GM23248 (cell line): ENCODE results near the gene NDUFAF2. TPM values are rescaled to one million over a fixed set of nuclear protein-coding genes. Genes with fewer than 3 reads are reported as not detected.

Experiments
- DNase-seq: peaks from one replicate; pipeline ENCODE4 v3.0.0-alpha.2; 2015
- H2AFZ ChIP-seq: fragments of 200-600 bp; sonication (generic); 2 replicates; pipeline ENCODE4 v1.6.1; 2016; ENCODE audit warnings: antibody characterized with exemption
- H3F3A ChIP-seq: fragments of 200-600 bp; sonication (generic); 2 replicates; pipeline ENCODE4 v1.6.1; 2016; ENCODE audit warnings: mild to moderate bottlenecking, antibody characterized with exemption, mixed run types; ENCODE audit not compliant: insufficient read depth
- H3K27ac ChIP-seq: fragments of 200-600 bp; sonication (generic); 2 replicates; pipeline ENCODE4 v1.5.1; 2016; ENCODE audit warnings: mild to moderate bottlenecking
- H3K27me3 ChIP-seq: fragments of 200-600 bp; sonication (generic); replicated peaks from 2 replicates; pipeline ENCODE4 v1.6.1; 2016; ENCODE audit warnings: mild to moderate bottlenecking; ENCODE audit not compliant: insufficient read depth
- H3K36me3 ChIP-seq: fragments of 200-600 bp; sonication (generic); 2 replicates; pipeline ENCODE4 v1.6.1; 2016; ENCODE audit warnings: low read depth, mild to moderate bottlenecking
- H3K4me1 ChIP-seq: fragments of 200-600 bp; sonication (generic); 2 replicates; pipeline ENCODE4 v1.6.1; 2016; ENCODE audit warnings: mild to moderate bottlenecking; ENCODE audit not compliant: insufficient read depth
- H3K4me2 ChIP-seq: fragments of 200-600 bp; sonication (generic); one replicate; pipeline ENCODE4 v1.6.1; 2016; ENCODE audit warnings: mild to moderate bottlenecking; ENCODE audit not compliant: unreplicated experiment
- H3K4me3 ChIP-seq: fragments of 200-600 bp; sonication (generic); 2 replicates; pipeline ENCODE4 v1.5.1; 2016; ENCODE audit warnings: mild to moderate bottlenecking
- H3K79me2 ChIP-seq: fragments of 200-600 bp; sonication (generic); 2 replicates; pipeline ENCODE4 v1.6.1; 2016; ENCODE audit warnings: mild to moderate bottlenecking; ENCODE audit not compliant: insufficient read depth
- H3K9ac ChIP-seq: fragments of 200-600 bp; sonication (generic); 2 replicates; pipeline ENCODE4 v1.6.1; 2016; ENCODE audit warnings: mild to moderate bottlenecking
- H3K9me2 ChIP-seq: fragments of 200-600 bp; sonication (generic); 2 replicates; pipeline ENCODE4 v1.6.1; 2016; ENCODE audit warnings: mixed run types, mild to moderate bottlenecking, moderate library complexity; ENCODE audit not compliant: insufficient read depth
- H3K9me3 ChIP-seq: fragments of 200-600 bp; sonication (generic); one replicate; pipeline ENCODE4 v1.6.1; 2017; ENCODE audit warnings: low read depth
- H4K20me1 ChIP-seq: fragments of 200-600 bp; sonication (generic); 2 replicates; pipeline ENCODE4 v1.6.0; 2016; ENCODE audit not compliant: insufficient read depth
- EZH2 ChIP-seq: fragments of 200-600 bp; sonication (generic); IDR thresholded peaks from 2 replicates; pipeline ENCODE4 v1.6.1; 2018; ENCODE audit warnings: antibody characterized with exemption, mild to moderate bottlenecking; ENCODE audit not compliant: insufficient read depth, poor library complexity, severe bottlenecking
- EZH2phosphoT487 ChIP-seq: fragments of 200-600 bp; sonication (generic); IDR thresholded peaks from 2 replicates; pipeline ENCODE4 v1.6.1; 2018; ENCODE audit warnings: antibody characterized with exemption, moderate library complexity, mild to moderate bottlenecking, low read depth; ENCODE audit not compliant: insufficient read depth
- WGBS, 2 experiments: methylation state at CpG; one replicate each; pipeline ENCODE4 v1.1.6; 2015 to 2017; ENCODE audit warnings: low lambda C conversion rate in 2 of 2, low coverage in 1 of 2; ENCODE audit errors: missing lambda C conversion rate in 2 of 2; 5-methylcytosine and 5-hydroxymethylcytosine counted together
- in situ Hi-C: fragments of 300-500 bp; cut with MboI; formaldehyde crosslinking; loops from 2 replicates; pipeline ENCODE4 v1.15.0; 2020
- polyA plus RNA-seq: library from polyadenylated mRNA; unstranded; fragments of >200 nt; fragmentation: Nextera tagmentation; extraction: Ambion mirVana; gene quantifications from 2 replicates; pipeline ENCODE4 v1.2.1, GENCODE V29; 2016
- total RNA-seq: library from RNA; depleted of rRNA; stranded (reverse); fragments of >200 nt; shearing (Covaris generic); gene quantifications from 2 replicates; pipeline ENCODE4 v1.2.3, GENCODE V29; 2014

Gene NDUFAF2
- total and polyA plus RNA-seq, 2 experiments from 2014 or later: 28.9 to 67.0 TPM

GRCh38 chr5:61001647-61002046, 56.6 kb downstream of the NDUFAF2 start:
- 99 to 100% methylated on average over 3 of the region's 3 CpGs for WGBS, 2 experiments
- TF ChIP-seq EZH2phosphoT487: no peak
- no peak for TF ChIP-seq EZH2
- no peak overlapping the region for H2AFZ ChIP-seq
- H3K27ac ChIP-seq: no peak overlapping the region
- H4K20me1 ChIP-seq: 0 out of 2 replicates have a peak, but pooled peaks cover 7% of the 10 kb centered on the region
- in situ Hi-C loops: no loop called here
- peaks cover 71% of the 10 kb centered on the region for H3K79me2 ChIP-seq
- no peak overlapping the region for H3K4me2 ChIP-seq
- no peaks in the 10 kb centered on the region for H3K36me3 ChIP-seq
- no peak for DNase-seq
- H3K4me3 ChIP-seq: no peak overlapping the region
- H3K27me3 ChIP-seq: no peaks in the 10 kb centered on the region
- no peaks in the 10 kb centered on the region for H3K9me3 ChIP-seq
- H3F3A ChIP-seq: peaks cover 7% of the 10 kb centered on the region; the same call in 1 of the 2 replicates
- no peaks in the 10 kb centered on the region for H3K9me2 ChIP-seq
- no peak overlapping the region for H3K9ac ChIP-seq
- peaks cover 10% of the 10 kb centered on the region for H3K4me1 ChIP-seq

DNA sequence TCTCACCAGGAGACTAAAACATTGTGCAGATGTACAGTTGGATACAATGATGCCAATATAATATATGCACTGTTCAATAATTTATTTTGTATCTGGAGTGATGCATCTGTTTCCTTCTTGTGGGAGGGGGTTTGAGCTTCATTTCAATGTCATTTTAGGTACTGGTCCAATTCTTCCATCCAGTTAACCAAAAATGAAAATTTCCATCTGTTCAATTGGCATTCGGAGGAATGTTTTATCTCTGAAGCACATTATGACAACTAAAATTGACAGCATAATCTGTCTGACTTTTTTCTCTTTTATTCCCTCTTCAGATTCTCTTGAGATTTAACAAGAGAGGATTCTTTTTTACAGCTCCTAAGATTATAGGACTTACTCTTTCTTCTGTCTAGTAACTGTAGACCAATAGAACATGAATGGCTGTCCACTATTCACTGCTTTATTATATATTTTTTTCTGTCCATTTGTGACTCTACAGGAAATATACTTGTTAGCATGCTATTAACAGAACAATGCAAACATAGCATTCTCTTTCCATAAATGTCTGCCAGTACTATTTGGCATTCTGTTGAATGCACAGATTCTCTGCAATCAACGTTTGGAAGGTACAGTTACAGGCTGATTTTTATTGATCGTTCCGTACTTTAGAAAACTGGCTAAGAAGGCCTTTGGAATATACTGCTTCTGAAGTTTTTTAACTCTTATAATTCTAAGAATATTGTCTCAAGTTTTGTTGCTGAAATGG, 57.8 kb downstream of the NDUFAF2 start:
- peaks cover 7% of the 10 kb centered on the region; the same call in 1 of the 2 replicates for H3F3A ChIP-seq
- H3K4me1 ChIP-seq: peaks cover 10% of the 10 kb centered on the region
- H3K4me3 ChIP-seq: no peak overlapping the region
- no peak for TF ChIP-seq EZH2
- TF ChIP-seq EZH2phosphoT487: no peak
- no peaks in the 10 kb centered on the region for H3K9me2 ChIP-seq
- H3K36me3 ChIP-seq: no peaks in the 10 kb centered on the region
- WGBS, 2 experiments: 54 to 56% methylated on average over 4 of the region's 4 CpGs
- H3K4me2 ChIP-seq: no peak overlapping the region
- no peak overlapping the region for H3K27ac ChIP-seq
- H3K79me2 ChIP-seq: peaks cover 67% of the 10 kb centered on the region
- 0 out of 2 replicates have a peak, but pooled peaks cover 7% of the 10 kb centered on the region for H4K20me1 ChIP-seq
- no peaks in the 10 kb centered on the region for H3K27me3 ChIP-seq
- no peak for DNase-seq
- H3K9ac ChIP-seq: no peak overlapping the region
- in situ Hi-C loops: no loop called here
- H2AFZ ChIP-seq: no peak overlapping the region
- no peaks in the 10 kb centered on the region for H3K9me3 ChIP-seq

- Histone ChIP-seq H3K9me3 (no peaks in the 10 kb centered on the region), H2AFZ (no peak overlapping the region), H3K27me3 (no peaks in the 10 kb centered on the region), H3K9ac (no peak overlapping the region), H3K4me1 (peaks cover 10% of the 10 kb centered on the region), H3F3A (peaks cover 7% of the 10 kb centered on the region; the same call in 1 of the 2 replicates), H4K20me1 (0 out of 2 replicates have a peak, but pooled peaks cover 7% of the 10 kb centered on the region), H3K4me3 (no peak overlapping the region), H3K4me2 (no peak overlapping the region), H3K9me2 (no peaks in the 10 kb centered on the region), H3K79me2 (peaks cover 70% of the 10 kb centered on the region), H3K36me3 (no peaks in the 10 kb centered on the region), H3K27ac (no peak overlapping the region)
- in situ Hi-C loops: no loop called here
- TF ChIP-seq EZH2phosphoT487 (no peak), EZH2 (no peak)
- DNase-seq: peak; percentile 16
Observed at GRCh38 chr5:61004448-61004847, 59.4 kb downstream of the NDUFAF2 start.

DNA sequence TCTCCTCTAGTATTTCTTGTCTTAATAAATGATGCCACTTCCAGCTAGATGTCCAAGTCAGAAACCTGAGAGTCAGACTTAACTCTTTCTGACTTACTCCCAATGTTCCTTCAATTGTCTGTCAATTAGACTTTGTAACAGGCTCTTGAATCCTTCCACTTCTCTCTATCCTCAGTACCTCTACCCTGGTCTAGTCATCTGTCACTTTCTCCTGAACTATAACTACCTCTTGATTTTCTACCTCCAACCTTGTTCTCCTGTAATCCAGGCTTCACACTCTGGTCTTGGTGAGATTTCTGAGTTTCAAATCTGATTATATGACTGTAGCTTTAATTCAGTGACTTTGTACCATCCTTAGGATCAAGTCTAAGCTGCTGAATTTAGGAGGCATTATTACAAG, 64.9 kb downstream of the NDUFAF2 start:
- Histone ChIP-seq H3K36me3 (no peaks in the 10 kb centered on the region), H3K27me3 (no peaks in the 10 kb centered on the region), H3K9me3 (no peaks in the 10 kb centered on the region), H3K4me2 (no peak overlapping the region), H3K27ac (no peak overlapping the region), H4K20me1 (no peaks in the 10 kb centered on the region; the same call in 1 of the 2 replicates), H2AFZ (no peak overlapping the region), H3K9me2 (no peaks in the 10 kb centered on the region), H3K4me3 (no peak overlapping the region), H3F3A (no peaks in the 10 kb centered on the region), H3K4me1 (no peaks in the 10 kb centered on the region), H3K9ac (no peak overlapping the region), H3K79me2 (peaks cover 72% of the 10 kb centered on the region)
- TF ChIP-seq EZH2: no peak
- DNase-seq: no peak
- in situ Hi-C loops: no loop called here
